Left hindlimb (tissue), 1 donor: Measurements from ENCODE around the gene B4GALT5.

Experiments
- DNase-seq: peaks from one replicate; pipeline ENCODE4 v3.0.0-alpha.2; 2018

B4GALT5 gene

DNA sequence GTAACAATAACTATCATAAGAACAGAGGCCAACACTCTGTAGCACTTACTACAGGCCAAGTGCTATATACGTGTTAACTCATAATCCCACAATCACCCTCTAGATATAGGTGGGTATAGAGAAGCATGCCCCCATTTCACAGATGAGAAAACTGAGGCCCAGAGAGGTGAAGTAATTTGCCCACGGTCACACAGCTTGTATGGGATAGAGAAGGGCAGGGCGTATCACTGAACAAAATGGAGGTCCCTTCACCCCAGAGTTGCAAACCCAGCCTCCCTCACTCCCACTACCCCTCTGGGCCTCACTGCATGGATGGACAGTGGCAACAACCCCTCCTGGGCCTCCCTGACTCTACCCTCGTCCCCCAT is 113.9 kb downstream of the B4GALT5 start:
- no peak for DNase-seq

- no peak for DNase-seq
Measured at GRCh38 chr20:49597825-49598395, 115.8 kb downstream of the B4GALT5 start.

GRCh38 chr20:49595811-49596561 is 117.7 kb downstream of the B4GALT5 start:
- DNase-seq: no peak

GRCh38 chr20:49595346-49595745 is 118.3 kb downstream of the B4GALT5 start:
- DNase-seq: no peak

GRCh38 chr20:49594931-49595315 is 118.8 kb downstream of the B4GALT5 start:
- DNase-seq: no peak

DNA sequence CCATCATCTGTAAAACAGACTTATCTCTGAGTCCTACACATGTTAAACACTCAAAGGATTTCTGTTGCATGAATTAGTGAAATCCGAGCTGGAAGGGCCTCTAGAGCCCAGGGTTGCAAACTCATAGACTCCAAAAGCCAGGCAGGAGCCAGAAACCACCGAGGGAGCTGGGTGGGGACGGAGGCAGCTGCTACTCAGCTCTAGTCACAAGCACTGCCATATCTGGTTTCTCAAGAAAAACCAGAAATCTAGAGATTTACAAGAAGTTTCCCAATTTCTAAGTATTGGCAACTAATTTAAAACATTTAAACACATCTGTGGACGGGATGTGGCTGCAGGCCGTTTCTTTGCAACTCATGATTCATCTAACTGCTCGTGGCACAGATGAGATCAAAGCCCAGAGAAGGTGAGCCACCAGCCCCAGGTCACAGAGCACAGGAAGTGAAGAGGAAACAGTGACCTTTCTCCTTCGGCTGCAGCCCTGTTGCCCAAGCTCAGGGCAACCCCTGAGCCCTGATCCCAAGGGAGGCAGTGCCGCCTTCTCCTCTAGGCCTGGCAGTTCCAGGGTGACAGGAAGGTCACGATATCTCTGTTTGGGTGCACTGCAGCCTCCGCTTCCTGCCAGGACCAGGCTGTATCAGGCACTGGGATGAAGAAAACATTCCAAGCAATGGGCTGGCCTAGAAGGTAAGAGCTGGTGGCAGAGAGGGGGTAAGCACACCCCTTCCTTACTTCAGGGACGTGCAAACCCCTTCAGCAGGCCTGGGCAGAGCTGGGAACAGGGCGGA is 119.3 kb downstream of the B4GALT5 start:
- DNase-seq: peak; percentile 85

DNA sequence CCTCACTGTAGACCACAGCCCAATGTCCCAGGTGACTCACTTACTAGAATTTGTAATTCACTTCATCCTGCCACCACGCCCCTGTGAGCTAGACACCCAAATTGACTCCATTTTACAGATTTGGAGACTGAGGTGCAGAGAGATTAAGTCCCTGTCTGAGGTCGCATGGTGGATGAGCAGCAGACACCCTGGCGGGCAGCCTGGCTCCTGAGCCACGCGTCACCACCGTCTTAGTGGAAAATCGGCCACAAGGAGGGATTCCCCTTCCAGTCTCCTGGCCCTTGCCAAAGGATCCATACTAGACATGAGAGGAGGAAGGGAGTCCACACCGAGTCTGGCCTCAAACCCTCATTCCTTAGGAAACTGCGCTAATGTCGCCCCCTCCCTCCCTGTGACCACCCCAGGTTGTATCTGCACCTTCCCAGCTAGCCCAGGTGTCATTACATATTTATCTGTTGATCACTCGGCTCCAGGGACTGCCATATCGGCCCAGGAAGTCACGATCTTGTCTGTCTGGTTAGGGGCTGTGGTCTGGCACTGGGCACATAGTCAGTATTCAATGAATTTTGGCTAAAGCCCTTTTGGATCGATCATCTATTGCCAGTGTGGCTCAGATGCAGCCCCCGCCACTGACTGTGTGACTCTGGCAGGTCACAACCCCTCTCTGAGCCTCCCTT is 120.1 kb downstream of the B4GALT5 start:
- DNase-seq: no peak

GRCh38 chr20:49592120-49592519 is 121.6 kb downstream of the B4GALT5 start:
- no peak for DNase-seq

DNA sequence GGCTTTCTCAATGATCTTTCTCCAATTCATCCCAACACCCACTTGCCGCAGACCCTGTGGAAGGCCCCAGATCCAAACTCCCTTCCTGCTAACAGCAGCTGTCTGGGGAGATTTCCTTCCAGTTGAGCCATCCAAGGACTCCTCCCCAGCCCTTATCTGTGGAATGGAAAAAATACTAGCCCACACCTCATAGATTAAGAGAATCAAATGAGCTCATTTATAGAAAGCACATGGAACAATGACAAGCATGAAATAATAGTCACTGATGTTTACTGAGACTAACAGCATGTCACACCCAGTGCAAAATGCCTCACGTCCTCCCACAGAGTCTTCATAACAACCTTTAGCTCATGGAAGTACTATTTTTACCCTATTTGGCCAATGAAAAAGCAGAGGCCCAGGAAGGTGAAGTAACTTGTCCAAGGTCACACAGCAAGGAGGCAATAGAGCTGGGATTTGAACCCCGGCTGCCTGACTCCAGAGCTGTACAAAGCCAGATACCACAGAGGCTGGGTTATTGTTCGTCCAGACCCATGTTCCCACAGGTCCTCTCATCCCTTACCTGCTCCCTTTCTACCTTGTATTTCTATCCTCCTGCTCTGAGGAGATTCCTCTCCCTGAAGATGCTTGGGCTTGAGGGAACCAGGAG is 122.3 kb downstream of the B4GALT5 start:
- no peak for DNase-seq

GRCh38 chr20:49590163-49591017 is 123.3 kb downstream of the B4GALT5 start:
- no peak for DNase-seq

GRCh38 chr20:49589747-49590146 is 123.9 kb downstream of the B4GALT5 start:
- no peak for DNase-seq

DNA sequence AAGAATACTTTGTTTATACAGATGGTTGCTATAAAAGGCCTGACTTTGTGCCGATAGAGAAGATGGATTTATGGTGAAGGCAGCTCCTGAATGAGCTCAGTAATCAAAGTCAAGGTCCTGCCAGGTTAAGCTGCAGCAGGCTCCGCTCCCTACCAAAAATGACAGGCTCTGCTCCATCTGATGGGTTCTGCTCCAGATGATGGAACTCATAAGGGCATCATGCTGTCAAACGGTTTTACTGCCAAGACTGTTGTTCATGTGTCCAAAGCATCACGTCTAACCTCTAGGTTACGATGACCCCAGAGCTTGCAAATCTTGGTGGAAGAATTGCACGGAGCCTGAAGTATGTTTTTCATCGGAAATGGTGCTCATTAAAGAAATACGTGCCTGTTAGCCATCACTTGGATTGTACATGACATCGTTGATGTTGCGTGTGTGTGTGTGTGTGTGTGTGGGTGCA is 126.5 kb downstream of the B4GALT5 start:
- no peak for DNase-seq

GRCh38 chr20:49585585-49586245 is 128.0 kb downstream of the B4GALT5 start:
- no peak for DNase-seq

- no peak for DNase-seq
Measured at GRCh38 chr20:49584418-49585382, 129.0 kb downstream of the B4GALT5 start.

DNA sequence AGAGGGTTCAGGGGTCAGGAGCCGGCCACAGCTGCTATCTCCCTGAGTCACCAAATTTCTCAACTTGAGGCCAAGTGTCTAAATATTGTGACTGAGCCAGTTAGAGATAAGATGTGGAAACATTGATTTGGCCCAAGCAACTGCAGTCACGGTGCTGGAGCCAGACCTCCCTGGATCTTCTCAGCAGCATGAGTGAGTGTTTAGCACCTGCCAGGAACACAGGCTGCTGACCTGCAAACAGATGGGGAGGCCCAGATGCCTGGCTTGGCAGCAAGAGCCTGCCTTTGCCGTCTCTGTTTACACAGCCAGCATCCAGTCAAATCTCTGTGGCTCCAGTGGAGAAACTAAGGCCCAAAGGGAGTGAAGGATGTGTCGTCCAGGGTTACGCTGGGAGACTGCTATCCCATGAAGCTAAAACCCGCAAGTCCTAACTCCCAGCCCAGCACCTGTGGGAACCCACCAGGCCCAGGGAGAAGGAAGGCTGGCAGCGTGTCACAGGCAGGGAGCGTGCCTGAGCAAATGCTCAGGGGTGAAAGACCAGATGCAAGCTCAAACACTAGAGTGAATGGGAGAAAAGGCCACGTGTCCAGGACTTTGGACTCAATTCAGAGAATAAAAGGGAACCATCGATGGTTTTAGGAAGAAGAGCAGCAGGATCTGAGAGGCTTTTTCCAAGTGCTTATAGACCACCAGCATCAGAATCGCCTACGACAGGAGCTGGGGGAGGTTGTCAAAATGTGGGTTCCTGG is 129.8 kb downstream of the B4GALT5 start:
- peak; percentile 81 for DNase-seq

DNA sequence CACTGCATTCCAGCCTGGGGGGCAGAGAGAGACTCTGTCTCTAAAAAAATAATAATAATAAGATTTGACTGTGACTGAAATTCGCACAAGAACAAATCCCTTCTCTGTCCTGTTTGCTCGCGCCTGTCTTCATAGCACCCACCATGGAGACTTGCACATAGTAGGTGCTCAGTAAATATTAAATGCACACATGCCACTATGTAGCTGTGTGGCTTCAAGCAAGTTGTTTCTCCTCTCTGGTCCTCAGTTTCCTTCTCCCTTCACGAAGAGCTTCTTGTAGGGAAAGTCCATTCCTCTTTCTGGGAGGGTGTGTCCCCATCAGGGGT is 130.4 kb downstream of the B4GALT5 start:
- no peak for DNase-seq
